Ammon's horn (tissue), 1 donor: ENCODE measurements around the gene LUM.

Experiments
- DNase-seq: peaks from one replicate; pipeline ENCODE4 v3.0.0-alpha.2; 2016; ENCODE audit warnings: low spot score

Gene LUM

DNA sequence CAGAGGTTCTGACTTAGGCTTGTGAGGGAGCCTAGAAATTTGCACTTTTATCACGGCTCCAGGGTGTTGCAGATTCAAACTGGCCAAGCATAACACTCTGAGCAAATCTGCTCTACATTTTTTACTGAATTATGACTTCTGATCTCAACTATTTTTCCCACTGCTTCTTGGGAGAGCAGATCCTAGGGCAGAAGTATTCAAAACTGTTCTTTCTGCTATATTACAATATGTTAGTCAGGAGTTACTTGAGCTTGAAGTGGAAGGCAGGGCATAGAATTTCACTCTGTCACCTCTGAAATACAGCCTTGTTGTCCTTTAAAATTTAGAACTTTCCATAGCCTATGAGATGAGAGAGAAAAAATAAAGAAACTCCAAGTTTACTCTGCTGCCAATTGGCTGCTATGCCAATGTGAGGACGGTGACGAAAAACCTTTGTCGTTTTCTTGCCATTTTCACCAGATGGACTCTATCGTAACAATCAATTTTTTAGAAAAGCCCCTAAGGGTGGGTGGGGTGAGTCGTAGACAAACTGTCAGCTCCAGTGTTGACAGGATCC, 37.1 kb downstream of the LUM start:
- DNase-seq, result no peak

DNA sequence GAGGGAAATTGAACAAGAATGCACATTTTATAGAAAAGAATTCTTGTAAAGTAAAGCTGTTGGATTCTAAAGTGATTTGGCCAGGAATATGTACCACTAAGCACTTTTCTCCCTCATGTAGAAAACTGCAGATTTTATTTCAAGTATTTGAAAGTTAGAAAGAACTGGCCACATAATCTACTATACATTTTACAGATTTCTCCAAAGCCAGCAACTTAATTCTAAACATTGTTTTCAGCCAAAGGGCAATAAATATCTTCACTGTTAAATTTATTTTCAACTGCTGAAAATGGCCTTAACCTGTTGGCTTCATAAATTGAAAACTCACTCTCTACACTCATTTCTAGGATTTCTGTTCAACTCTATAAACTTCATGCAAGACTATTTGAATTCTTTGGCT, 37.9 kb downstream of the LUM start:
- no peak for DNase-seq

DNA sequence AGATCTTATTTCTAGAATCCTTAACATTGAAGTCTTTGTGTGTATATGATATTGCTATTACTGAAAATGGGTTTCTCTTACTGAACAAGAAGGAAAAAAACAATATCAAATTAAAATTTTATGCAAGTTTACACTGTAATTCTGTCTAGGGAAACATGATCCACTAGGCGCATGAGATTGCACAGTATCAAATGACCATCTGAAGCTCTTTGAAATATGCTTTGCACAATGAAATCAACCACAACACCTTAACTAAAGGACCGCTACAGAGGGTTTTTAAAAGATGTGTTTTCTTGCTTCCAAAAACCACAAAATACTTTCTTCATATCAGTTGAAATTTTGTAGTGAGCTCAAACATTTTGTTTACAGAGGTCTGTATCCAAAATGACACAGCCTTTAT, 38.4 kb downstream of the LUM start:
- DNase-seq, result no peak

DNA sequence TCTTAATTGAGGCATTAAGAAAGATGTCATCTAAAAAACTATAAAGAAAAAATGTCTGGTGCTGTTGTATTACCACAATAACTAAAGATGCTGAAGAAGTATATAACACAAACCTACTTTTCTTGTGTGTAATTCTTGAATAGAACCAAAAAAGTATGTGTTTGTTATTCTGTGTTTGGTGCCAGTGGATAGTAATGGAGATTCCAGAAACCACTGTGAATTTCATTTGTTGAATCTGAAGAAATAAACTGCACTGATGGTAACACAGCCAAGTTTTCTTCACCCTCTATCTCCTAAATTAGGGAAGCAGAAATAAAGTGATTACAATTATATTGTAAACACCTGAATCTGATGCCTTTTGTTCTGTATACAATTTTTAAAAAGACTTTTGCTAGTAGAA, 40.4 kb downstream of the LUM start:
- no peak for DNase-seq

DNA sequence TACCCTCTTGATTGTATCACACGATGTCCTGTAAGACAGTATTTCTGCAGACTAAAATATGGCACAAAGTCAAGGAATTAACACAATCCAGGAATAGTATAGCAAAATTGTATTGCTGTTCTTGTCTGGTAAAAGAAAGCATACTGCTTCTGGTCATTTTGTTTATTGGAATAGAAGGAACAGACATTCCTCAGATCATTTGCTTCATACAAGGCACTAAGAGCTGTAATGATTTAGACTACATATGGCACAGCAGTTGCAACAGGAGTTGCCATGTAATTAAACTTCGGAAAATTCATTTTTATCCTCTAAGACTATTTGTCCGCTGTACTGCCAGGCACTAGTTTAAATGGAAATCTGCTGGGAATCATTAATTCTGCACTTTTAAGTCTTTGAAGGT, 45.9 kb downstream of the LUM start:
- no peak for DNase-seq

DNA sequence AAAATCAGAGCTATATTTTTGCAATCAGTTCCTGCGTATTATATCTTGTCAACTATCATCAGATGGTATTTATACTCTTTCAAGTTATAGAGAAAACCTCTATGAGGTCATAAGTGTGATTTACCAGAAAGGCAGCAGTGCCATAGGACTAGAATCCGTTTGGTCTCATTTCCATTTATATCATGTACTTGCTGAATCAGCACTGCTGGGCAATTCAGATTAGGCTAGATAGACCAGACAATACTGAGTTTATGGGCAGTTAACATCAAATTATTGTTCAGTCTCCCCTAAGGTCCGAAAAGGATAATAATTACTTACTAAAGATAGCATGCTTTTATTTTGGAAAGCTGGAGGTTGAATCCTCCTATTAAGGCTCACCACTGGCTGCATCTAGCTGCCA, 46.7 kb downstream of the LUM start:
- DNase-seq, result no peak

DNA sequence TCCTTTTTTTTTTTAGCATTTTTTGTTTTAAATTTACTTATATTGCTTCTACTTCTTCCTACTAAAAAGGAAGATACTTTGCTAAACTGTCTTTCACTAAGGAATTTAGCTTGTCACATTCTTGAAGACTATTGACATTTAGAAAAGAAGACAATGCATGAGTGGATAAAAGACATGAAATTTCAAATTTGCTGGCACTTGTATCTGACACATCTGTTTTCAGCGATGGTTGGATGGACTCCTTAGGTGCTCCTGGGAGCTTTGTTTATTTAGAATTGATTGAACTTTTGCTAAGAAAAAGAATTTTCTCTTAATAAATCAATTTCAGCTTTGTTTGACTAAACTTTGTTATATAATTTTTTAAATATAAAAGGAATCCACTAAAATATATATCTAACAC, 50.2 kb downstream of the LUM start:
- no peak for DNase-seq

DNA sequence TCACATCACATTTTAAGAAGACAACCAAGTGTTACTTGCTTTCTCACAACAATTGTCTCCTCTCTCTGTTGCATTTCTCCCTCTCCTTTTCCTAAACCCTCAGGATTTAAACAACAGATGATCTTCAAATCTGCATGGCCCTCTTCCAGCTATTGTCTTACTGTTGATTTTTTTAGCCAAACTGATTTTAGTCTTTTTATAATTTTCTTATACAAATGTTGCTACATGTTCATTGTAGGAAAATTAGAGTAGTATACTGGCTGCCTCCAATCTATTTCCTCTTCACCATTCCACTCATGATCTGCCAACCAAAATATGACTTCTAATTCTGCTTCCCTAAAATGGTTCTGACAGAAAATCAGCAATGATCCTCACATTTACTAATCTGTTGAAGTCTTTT, 52.1 kb downstream of the LUM start:
- DNase-seq, result no peak

DNA sequence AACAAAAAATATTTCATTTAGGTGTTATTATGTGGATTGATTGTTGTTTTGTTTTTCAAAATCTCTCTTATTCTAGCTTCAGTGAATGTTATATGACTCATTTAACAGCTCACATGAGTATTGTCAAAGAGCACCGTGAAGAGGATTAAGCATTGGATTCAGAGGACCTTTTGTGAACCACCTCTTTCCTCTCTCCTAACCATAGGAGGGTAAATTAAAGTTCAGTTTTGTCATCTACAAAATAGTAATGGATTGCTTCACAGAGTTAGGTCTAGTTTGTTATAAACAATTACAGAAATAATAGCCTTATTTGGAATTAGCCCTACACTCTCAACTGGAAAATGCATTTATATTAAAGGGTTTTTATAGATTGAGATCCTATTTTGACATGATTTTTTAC, 52.5 kb downstream of the LUM start:
- DNase-seq, result no peak

DNA sequence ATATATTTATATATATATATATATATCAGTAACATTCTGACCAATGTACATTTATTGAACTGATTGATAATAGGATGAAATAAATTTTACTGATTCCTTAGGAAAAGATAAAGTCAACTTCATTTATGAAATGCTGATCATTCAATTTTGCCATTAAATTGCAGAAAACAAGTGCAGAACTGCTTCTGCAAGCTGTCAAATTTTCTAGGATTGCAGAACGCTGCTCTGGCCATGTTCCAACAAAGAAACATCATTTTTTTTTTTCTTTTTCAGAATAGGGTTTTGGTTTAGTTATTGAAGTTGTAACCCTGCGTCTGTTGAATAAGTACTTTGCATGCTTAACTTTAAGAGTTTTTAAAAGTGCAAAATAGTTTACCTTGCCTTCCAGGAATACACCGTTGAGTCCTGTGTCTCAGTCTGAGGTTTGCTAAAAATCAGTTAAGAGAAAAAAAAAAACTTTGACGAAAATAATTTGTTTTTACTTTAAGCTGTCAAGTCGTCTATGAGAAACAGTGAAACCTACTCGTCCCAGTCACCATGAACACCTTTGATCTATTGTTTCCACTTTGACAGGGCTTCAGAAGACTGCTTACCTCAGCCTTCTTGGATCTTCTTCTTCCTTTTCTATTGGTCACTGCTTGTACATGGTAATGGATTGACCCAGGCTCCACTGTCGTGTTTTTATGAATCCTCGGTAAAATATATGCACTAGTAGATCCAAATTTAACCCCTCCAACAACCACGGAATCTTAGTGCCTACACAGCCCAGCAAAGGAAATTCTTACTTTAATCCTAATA, 53.7 kb downstream of the LUM start, which contains the start of gene KERA:
TSS of gene KERA (minus strand) at position 657 of the 798 bp plus-strand sequence. CDS start 1,743 bp downstream, outside the sequence.
- DNase-seq, result no peak

DNA sequence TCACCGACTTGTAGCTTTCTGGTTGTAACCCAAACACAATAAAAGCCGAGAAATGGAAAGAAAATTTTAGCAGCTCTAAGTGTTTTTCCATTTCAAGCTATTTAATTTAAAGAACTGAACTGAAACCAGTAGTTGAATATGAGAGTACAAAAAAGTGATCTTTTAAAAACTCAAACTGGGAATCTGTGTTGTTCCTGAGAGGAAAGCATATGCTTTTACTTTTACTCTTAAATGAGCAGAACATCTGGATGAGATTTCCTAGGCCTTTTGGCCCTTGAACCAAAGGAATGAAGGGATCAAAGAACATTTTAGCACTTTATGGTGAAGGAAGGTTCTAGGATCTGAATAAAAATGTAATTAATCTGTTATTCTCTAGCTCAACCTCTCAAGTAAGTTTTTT, 54.8 kb downstream of the LUM start:
- DNase-seq, result no peak

DNA sequence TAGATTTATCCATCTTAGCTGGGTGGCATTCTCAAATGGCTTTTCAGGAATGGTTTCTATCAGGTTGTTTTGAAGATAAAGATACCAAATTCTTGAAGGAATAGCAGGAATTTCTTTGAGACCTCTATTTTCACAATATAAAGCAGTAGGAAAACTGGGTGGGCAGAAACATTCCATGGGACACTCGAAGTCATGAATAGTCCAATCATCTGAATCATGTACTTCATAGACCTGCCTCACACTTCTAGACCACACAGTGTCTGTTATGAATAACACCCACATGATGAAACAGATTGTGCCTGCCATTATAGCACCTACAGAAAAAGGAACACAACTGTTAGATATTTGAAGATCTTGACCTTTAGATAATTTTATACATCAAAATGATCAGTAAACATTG, 55.3 kb downstream of the LUM start:
- no peak for DNase-seq

DNA sequence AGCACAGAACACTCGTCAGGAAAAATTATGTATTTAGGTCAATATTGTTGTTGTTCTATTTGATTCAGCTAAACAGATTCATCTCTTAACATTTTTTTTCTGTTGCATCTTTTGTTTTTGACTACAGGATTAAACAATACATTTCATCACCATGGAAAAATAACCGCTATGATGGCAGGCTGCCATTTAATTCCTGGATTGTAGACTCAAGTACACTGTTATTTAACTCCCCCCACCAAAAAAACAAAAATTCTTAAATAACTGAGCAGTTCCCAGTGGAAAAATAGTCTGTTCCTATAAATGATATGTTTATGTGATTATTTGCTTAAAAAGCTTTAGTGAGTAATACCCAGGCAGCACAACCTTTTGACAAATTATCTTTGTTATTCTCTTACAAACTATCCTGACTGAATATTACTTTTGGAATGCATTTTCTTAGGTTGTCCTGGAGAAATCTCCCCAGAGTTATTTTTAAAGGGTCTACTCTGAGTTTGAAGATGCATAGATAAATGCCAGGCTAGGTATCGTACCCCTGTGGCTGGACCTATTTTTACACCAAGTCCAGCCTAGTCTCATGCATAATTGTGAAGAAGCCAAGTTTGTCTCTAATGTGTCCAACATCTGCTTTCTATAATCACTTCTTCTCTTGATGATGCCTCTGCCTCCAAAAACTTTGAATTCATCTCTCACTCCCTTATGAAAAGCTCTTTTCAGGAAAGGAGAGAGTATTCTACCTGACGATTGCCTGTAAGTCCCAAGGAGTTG, 57.2 kb downstream of the LUM start:
- DNase-seq, result no peak
